OCI-LY1 (cell line): ENCODE data around the gene GOLGA8T.
"Not testable (repeated sequence)": the region's sequence is repeated elsewhere in the genome, so short reads cannot be mapped to it uniquely, and the experiment has no call there.

Experiments used
- CTCF ChIP-seq: fragments of 200-600 bp; sonication (generic), shearing (Covaris generic); IDR thresholded peaks from 2 replicates; pipeline ENCODE4 v1.5.1; 2017; ENCODE audit warnings: mild to moderate bottlenecking, antibody characterized with exemption, low read length, moderate library complexity, mixed read lengths
- EZH2 ChIP-seq: fragments of 200-600 bp; sonication (generic), shearing (Covaris generic); IDR thresholded peaks from 2 replicates; pipeline ENCODE4 v1.8.0; 2017; ENCODE audit warnings: borderline replicate concordance, mixed run types, mild to moderate bottlenecking, antibody characterized with exemption, low read length, moderate library complexity, mixed read lengths

DNA sequence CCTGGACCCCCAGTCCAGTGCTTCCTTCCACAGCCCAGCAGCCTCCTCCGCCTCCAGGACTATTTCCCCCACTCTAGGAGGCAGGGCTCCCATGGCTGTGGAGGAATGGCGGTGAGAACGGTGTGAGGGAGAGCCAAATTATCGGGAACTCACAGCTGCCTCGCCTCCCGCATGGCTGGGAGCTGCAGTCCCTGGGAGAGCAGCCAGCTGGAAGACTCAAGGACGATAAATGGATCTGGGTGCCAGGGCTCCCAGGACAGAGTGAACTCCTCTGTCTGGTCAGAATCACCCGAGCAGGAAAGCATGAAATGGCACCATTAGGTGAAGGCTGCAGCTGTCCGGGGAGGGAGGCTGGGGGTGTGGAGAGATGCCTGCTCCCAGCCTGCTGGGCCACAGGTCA, 32.6 kb downstream of the GOLGA8T start:
- TF ChIP-seq CTCF, EZH2: not testable (repeated sequence)
